Cardiac muscle cell (in vitro differentiated cells and primary cell): Measurements from ENCODE around the gene IGF2R. TPM values are rescaled to one million over a fixed set of nuclear protein-coding genes. Genes with fewer than 3 reads are reported as not detected.

Experiments
- DNase-seq, 2 donors: peaks; one replicate each; pipeline versions ENCODE4 v3.0.0 to v3.0.0-alpha.2; 2010 to 2017; ENCODE audit warnings: low read depth in 1 of 2, low spot score in 1 of 2
- H3K27ac ChIP-seq: fragments of 200-600 bp; sonication (generic); 2 replicates; pipeline ENCODE4 v1.5.1; 2016
- H3K27me3 ChIP-seq: fragments of 200-600 bp; sonication (generic); 2 replicates; pipeline ENCODE4 v1.6.0; 2016; ENCODE audit warnings: control low read depth
- H3K36me3 ChIP-seq: fragments of 200-600 bp; sonication (generic); 2 replicates; pipeline ENCODE4 v1.5.1; 2016; ENCODE audit warnings: control low read depth
- H3K4me1 ChIP-seq: fragments of 200-600 bp; sonication (generic); 2 replicates; pipeline ENCODE4 v1.8.1; 2017; ENCODE audit warnings: low read depth, mild to moderate bottlenecking, mixed run types
- H3K4me3 ChIP-seq: fragments of 200-600 bp; sonication (generic); 2 replicates; pipeline ENCODE4 v1.5.1; 2016; ENCODE audit warnings: mild to moderate bottlenecking
- H3K9me3 ChIP-seq: fragments of 200-600 bp; sonication (generic); 2 replicates; pipeline ENCODE4 v1.5.1; 2017; ENCODE audit warnings: low read depth, mild to moderate bottlenecking, control low read depth
- CTCF ChIP-seq: IDR thresholded peaks from 2 replicates; pipeline ENCODE4 v1.5.1; 2012; ENCODE audit warnings: low read depth, mild to moderate bottlenecking, low read length
- polyA plus RNA-seq: library from polyadenylated mRNA; unstranded; fragments of >200 nt; fragmentation: Nextera tagmentation; extraction: Ambion mirVana; gene quantifications from 2 replicates; pipeline ENCODE4 v1.2.1, GENCODE V29; 2016
- total RNA-seq: library from RNA; depleted of rRNA; stranded (reverse); fragments of >200 nt; gene quantifications from 2 replicates; pipeline ENCODE4 v1.2.3, GENCODE V29; 2016

IGF2R gene
- total and polyA plus RNA-seq, 2 experiments from 2014 or later, result 25.8 to 45.4 TPM

GRCh38 chr6:160084198-160084776 is 115.4 kb downstream of the IGF2R start:
- H3K27me3 ChIP-seq, result no peaks in the 10 kb centered on the region
- H3K4me3 ChIP-seq, result no peak overlapping the region
- H3K36me3 ChIP-seq, result peaks cover 52% of the 10 kb centered on the region
- DNase-seq, result no peak
- TF ChIP-seq CTCF, result no peak
- H3K27ac ChIP-seq, result no peak overlapping the region
- H3K9me3 ChIP-seq, result no peaks in the 10 kb centered on the region
- H3K4me1 ChIP-seq, result no peaks in the 10 kb centered on the region

- TF ChIP-seq CTCF, result no peak
- DNase-seq, result no peak
- Histone ChIP-seq H3K9me3 (no peaks in the 10 kb centered on the region), H3K27me3 (no peaks in the 10 kb centered on the region), H3K4me3 (no peak overlapping the region), H3K36me3 (peaks cover 52% of the 10 kb centered on the region), H3K27ac (no peak overlapping the region), H3K4me1 (no peaks in the 10 kb centered on the region)
Measured at GRCh38 chr6:160085226-160085625, 116.3 kb downstream of the IGF2R start.

DNA sequence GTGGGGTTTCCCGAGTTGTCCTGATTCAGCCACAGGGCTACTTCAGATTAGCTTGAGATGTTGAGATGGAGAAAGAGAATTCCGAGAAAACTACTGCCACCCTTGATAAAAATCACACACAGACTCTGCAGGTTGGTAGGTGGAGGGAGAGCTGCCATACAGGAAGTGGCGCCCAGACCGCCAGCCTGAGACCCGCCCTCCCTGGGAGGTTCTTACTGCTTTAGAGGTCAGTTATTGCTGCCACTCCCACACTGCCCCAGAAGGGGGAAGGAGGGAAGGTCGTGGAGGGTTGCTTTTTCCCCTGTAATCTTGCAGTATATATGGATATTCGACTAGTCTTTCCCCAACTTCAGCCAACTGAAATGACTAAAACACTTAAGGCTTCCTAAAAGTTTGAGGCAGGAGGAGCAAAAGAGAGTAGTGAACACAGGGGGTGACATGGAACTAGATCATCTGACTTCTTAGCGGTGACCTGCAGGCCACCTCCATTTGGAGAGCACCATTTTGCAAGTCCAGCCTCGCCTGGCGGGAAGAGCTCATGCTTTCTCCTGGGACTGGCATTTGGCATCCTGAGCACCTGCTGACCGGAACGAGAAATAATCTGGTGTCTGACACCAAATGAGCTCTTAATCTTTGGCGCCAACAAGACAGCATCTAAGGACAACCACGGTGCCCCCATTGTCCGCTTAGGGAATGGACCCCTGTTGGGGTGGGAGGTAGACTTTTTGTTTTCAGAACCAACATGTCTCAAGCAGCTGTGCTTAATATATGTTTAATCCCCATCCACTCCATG is 117.0 kb downstream of the IGF2R start:
- H3K9me3 ChIP-seq, result no peaks in the 10 kb centered on the region
- no peak overlapping the region for H3K4me3 ChIP-seq
- H3K27ac ChIP-seq, result no peak overlapping the region
- TF ChIP-seq CTCF, result no peak
- no peak for DNase-seq
- H3K27me3 ChIP-seq, result no peaks in the 10 kb centered on the region
- H3K4me1 ChIP-seq, result no peaks in the 10 kb centered on the region
- peaks cover 52% of the 10 kb centered on the region for H3K36me3 ChIP-seq

DNA sequence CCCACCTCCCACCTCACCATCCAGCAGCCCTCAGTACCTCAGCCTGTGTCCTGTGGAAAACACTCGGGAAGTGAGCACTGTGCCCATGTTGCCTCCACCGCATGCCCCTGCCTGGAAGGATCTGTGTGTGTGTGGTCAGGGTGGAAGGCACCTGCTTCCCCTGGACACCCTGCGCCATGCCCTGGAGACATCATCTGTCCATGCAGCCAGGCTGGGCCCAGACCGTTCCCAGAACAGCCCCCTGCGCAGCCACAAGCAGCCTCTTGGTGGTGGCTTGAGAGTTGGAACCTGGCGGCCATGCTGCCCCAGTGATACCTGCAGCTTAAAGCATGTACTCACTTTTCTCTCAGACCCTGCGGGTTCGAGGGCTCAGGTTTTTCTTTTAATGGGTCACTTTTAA is 117.9 kb downstream of the IGF2R start:
- H3K27ac ChIP-seq, result no peak overlapping the region
- H3K9me3 ChIP-seq, result no peaks in the 10 kb centered on the region
- H3K4me3 ChIP-seq, result no peak overlapping the region
- H3K36me3 ChIP-seq, result peaks cover 53% of the 10 kb centered on the region
- no peaks in the 10 kb centered on the region for H3K27me3 ChIP-seq
- no peak for DNase-seq
- no peaks in the 10 kb centered on the region for H3K4me1 ChIP-seq
- no peak for TF ChIP-seq CTCF

DNA sequence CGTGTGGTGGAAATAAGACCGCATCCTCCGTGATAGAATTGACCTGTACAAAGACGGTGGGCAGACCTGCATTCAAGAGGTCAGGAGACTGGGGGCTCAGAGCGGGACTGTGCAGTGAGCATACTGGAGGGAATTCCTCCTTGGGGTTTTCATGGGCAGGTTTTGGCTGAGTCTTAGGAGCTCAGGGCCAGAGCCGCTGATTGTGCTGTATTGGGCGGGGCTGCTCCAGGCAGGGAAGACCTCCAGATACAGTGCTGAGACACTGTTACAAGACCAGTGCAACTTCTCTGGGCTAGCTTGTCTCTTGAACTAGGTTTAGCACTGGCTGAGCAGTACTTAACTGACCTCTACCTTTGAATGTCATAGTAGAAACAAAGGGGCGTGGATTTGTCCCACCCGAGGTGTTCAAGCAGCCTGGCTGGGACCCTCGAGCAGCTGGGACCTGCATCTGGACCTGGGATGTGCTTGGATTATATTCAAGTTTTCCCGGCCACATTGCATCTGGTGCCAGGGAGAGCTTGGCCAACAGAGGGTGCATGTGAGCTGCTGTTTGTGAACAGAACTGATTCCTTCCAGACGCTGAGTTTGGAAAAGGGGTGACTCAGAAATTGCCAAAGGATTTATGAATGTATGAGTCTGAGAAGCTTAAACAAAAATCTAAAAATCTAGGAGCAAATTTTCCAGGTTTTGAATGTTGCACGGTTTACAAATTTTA is 119.3 kb downstream of the IGF2R start:
- Histone ChIP-seq H3K27ac (no peak overlapping the region), H3K4me3 (no peak overlapping the region), H3K36me3 (peaks cover 60% of the 10 kb centered on the region), H3K9me3 (no peaks in the 10 kb centered on the region), H3K27me3 (no peaks in the 10 kb centered on the region), H3K4me1 (no peaks in the 10 kb centered on the region)
- peak; percentile 52 to 85 for DNase-seq
- TF ChIP-seq CTCF, result peak; percentile 95
